ENCODE measurements around the gene MAPK8.

The MAPK8 gene

DNA sequence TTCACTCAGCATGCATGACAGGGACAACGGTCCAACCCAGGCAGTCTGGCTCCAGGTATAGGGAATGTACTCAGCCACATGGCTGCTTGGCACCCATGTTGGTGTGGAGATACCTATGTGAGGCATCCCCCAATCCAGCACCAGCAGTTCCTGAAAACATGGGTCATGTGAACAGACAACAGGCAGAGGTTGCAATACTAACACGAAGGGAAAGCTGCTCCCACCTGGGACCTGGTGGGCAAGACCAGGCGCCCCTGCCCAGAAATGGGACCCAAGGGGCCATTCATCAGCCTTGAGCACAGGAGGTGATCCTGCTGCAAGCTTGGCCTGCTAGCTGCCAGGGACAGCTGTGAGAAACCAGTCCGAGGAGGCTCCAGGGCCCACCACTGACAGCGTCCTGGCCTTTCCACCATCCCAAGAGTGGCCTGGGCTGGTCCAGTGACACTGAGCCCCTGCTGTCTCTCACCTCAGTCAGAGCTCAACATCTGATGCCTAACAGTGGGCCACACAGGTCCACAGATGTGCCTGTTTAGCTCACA lies 156.1 kb downstream of the MAPK8 start:
- no peak overlapping the region for H3K27ac ChIP-seq
- TF ChIP-seq CTCF (IDR thresholded peaks at IDR 0.05) (no peak), ZFX (IDR thresholded peaks at IDR 0.05; ENCODE audit: borderline replicate concordance) (no peak)

DNA sequence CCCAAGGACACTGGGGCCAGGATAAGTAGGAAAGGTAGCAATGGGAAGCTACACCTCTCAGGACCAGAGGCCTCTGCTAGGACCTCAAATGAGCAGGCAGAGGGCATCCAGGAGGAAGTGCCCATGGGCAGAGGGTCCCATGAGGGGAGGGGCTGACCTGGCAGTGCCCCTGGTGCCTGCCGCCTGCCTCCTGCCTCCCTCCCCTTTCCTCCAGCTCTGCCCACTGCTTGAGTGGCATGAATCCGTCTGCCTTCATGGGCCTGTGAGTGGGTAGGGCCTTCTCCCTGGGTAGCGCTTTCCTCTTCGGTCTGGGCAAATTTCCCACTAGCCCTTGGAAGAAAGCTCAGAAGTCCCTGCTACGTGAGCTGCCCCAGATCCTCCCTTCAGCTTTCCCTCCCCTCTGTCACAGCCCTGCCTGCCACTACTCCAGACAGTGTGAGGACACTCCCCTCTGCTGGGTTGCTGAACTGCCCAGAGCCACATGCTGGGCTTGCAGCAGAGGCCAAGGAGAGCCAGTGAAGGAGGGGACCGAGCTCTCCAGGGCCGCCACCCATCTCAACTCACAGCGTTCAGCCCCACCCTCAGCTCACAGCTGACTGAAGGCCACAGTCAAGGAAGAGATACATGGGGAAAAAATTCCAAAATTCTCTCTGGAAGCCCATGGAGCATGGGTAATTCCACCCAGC lies 157.0 kb downstream of the MAPK8 start:
- no peak overlapping the region for H3K27ac ChIP-seq
- TF ChIP-seq CTCF (IDR thresholded peaks at IDR 0.05) (no peak), ZFX (IDR thresholded peaks at IDR 0.05; ENCODE audit: borderline replicate concordance) (no peak)

GRCh38 chr10:48464121-48464870 lies 157.8 kb downstream of the MAPK8 start:
- no peak overlapping the region for H3K27ac ChIP-seq
- no peak for TF ChIP-seq ZFX (IDR thresholded peaks at IDR 0.05; ENCODE audit: borderline replicate concordance)
- TF ChIP-seq CTCF (IDR thresholded peaks at IDR 0.05), result no peak

DNA sequence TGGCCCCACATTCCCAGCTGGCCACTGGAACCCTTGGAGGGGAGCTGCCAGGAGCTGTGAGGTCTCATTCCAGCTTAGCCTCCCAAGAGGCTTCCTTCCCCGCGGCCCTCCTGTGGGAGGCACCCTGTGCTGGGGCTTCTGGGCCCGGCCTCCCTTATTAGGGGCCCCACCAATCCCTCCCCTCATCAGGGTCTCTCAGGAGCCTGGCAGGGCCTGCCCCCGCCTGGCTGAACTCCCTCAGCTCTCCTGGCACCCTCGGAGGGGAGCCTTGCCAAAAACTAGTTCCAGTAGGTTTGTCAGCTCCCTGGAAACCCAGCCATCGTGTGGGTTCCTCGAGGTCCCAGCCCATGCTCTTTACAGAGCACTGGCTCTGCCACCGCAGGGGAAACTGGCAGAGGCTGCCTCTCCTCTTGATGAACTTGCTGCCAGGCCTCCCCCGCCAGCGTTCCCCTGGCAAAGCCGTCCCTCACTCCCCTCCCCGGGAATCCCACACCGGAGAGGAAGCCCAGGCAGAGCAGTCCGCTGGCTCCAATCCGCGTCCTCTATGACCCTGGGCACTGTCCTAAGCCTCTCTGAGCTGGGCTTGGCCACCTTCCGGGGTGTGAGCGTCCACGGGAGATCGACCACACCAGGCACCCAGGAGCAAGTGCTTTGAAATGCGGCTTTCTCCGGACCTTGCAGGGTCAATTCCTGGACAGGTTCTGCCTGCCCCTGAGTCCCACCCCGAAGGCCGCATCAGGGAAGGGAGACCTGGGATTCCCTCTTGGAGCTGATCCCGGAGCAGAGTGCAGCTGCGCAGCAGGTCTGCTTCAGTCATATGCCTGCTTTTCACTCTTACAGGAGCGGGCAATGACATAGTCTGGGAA lies 158.6 kb downstream of the MAPK8 start:
- TF ChIP-seq CTCF (IDR thresholded peaks at IDR 0.05), result no peak
- no peak for TF ChIP-seq ZFX (IDR thresholded peaks at IDR 0.05; ENCODE audit: borderline replicate concordance)
- H3K27ac ChIP-seq, result no peak overlapping the region

GRCh38 chr10:48465860-48466521 lies 159.5 kb downstream of the MAPK8 start:
- H3K27ac ChIP-seq, result no peak overlapping the region
- no peak for TF ChIP-seq CTCF (IDR thresholded peaks at IDR 0.05)
- no peak for TF ChIP-seq ZFX (IDR thresholded peaks at IDR 0.05; ENCODE audit: borderline replicate concordance)

- no peak overlapping the region for H3K27ac ChIP-seq
- TF ChIP-seq ZFX (IDR thresholded peaks at IDR 0.05; ENCODE audit: borderline replicate concordance) (no peak), CTCF (IDR thresholded peaks at IDR 0.05) (no peak)
Measured at GRCh38 chr10:48466611-48467240, 160.2 kb downstream of the MAPK8 start.

Data from 22Rv1 (cell line).